ENCODE results near the gene KRCC1. TPM values are rescaled to one million over a fixed set of nuclear protein-coding genes. Genes with fewer than 3 reads are reported as not detected.
"Not testable (repeated sequence)": the region's sequence is repeated elsewhere in the genome, so short reads cannot be mapped to it uniquely, and the experiment has no call there.

KRCC1 gene
- total RNA-seq, 2 experiments from 2014 or later: 2.4 to 2.5 TPM

DNA sequence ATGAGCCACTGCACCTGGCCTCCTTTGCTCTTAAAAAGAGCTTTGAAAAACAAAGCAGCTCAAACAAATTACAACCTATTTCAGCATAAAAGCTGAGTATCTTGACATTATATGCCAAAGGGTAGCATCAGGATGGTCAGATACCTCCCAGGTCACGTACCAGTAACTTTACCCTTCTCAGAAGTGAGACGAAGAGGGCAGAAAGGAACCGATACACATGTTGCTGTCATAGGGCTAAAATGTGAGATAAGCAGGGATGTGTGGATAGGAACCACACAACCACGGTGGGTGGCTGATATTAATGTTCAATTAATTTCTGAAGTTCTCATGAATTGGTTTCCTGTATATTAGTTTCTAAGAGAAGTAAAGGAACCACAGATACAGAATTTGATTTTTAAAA, 26.7 kb downstream of the KRCC1 start:
- Mint-ChIP-seq H3K4me1 (ENCODE audit: low read depth) (peaks cover 12% of the 10 kb centered on the region), H3K27ac (no peak overlapping the region), H3K27me3 (ENCODE audit: low read depth) (no peaks in the 10 kb centered on the region), H3K36me3 (ENCODE audit: low read depth) (peaks cover 14% of the 10 kb centered on the region), H3K4me3 (no peak overlapping the region), H3K9me3 (no peaks in the 10 kb centered on the region)
- no peak for DNase-seq
- intact Hi-C loops (cut with micrococcal nuclease): no loop called here
- CTCF ChIA-PET: no interaction called here

DNA sequence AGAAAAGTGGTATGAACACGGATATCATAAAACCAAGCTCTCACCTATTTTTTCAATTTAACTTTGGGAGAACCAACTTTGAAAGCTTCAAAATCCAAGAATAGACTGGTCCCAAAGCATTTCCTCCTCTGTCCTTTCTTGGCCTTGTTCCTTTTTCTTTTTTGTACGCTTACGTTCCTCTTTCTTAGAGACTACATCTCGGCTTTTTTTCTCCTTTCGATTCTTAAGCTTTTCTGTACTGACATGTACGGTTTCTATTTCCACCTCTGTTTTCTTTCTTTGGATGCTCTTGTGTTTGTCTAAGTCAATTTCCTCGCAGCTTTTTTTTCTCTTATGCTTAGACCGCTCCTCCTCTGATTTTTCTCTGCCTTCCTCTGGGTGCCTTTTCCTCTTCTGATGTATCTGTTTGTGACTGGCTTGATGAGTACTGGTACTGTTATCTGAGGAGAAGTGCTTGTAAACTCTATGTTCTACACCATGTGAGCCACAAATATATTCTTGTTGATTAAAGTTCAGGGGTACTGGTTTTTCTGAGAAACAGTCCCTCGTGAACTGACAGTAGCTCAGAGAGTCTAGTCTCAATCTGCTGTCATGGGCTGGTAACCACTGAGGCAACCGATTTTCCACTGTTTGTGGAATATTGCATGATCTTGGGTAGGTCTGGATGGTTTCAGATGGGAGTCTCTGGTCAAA, 27.7 kb downstream of the KRCC1 start:
- CTCF ChIA-PET: no interaction called here
- H3K9me3 Mint-ChIP-seq: no peaks in the 10 kb centered on the region
- peak overlapping the region; percentile 66 for H3K4me3 Mint-ChIP-seq
- H3K27me3 Mint-ChIP-seq (ENCODE audit: low read depth): no peaks in the 10 kb centered on the region
- DNase-seq: no peak
- intact Hi-C loops (cut with micrococcal nuclease): loop anchor here (2.0 kb wide), 1 partner anchor 19 kb away; no protein-coding TSS in a partner anchor
- peaks cover 12% of the 10 kb centered on the region for H3K4me1 Mint-ChIP-seq (ENCODE audit: low read depth)
- peaks cover 11% of the 10 kb centered on the region for H3K36me3 Mint-ChIP-seq (ENCODE audit: low read depth)
- H3K27ac Mint-ChIP-seq: peak overlapping the region; percentile 68

DNA sequence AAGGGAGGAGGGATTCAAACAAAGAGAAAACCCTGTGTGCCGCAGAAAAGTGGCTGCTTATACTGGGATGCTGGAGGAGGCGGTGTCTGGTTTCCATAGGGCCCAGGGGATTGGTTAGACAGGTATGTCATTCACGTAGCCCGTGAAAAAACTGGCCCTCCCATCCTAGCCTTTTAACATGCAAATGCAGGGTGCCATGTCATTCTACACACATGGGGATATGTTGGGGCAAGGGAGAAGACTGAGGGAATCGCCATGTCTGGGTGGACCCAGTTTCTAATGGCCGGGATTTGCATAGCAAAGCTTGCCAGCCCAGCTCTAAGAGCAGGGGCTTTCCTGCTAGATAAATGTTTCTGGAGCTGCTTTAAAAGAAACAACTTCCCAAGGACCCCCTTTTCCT, 31.1 kb downstream of the KRCC1 start:
- DNase-seq: no peak

DNA sequence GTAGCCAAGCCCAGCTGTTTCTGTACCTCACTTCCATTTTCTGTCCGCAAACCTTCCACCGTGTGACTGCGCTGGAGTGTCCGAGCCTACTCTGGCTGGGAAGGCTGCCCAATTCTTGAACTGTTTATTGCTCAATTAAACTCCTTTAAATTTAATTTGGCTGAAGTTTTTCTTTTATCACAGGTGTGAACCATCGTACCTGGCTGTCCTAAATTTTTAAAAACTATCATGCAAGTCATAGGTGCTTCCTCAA, 33.0 kb downstream of the KRCC1 start:
- intact Hi-C loops (cut with micrococcal nuclease): no loop called here
- no peak for DNase-seq

More for the DNA sequence above, 31.1 kb downstream of the KRCC1 start:
- Mint-ChIP-seq H3K4me1 (ENCODE audit: low read depth) (peaks cover 12% of the 10 kb centered on the region), H3K27ac (no peak overlapping the region), H3K27me3 (ENCODE audit: low read depth) (no peaks in the 10 kb centered on the region), H3K9me3 (peaks cover under 1% of the 10 kb centered on the region), H3K4me3 (no peak overlapping the region), H3K36me3 (ENCODE audit: low read depth) (peaks cover 9% of the 10 kb centered on the region)
- intact Hi-C loops (cut with micrococcal nuclease): loop anchor here (2.0 kb wide), 1 partner anchor 14 kb away; no protein-coding TSS in a partner anchor
- CTCF ChIA-PET: no interaction called here

DNA sequence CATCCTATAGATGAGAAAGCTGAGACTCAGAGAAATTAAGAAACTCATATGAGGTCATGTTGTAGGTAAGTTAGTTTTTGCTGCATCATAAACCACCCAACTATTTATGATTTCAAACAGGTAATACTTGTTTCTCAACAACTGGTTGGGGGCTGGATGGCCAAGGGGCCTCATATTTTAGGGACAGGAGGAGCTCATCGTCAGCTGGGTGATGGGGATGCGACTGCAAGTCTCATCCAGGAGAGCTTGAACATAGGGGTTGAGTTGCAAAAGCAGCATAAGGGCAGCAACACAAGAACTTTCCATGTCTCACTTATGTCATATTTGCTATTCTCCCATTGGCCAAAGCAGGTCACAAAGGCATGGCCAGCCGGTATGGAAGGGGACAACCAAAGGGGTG, 35.6 kb downstream of the KRCC1 start:
- Mint-ChIP-seq H3K27me3 (ENCODE audit: low read depth) (no peaks in the 10 kb centered on the region), H3K9me3 (peaks cover 7% of the 10 kb centered on the region), H3K4me3 (no peak overlapping the region), H3K36me3 (ENCODE audit: low read depth) (peaks cover 2% of the 10 kb centered on the region), H3K4me1 (ENCODE audit: low read depth) (peaks cover 16% of the 10 kb centered on the region), H3K27ac (no peak overlapping the region)
- no peak for DNase-seq
- intact Hi-C loops (cut with micrococcal nuclease): loop anchor here (2.0 kb wide), 1 partner anchor 35 kb away; the partner anchor contains the start of gene KRCC1
- CTCF ChIA-PET: interaction anchor here (1.4 kb wide), 1 partner anchor 18 kb away, joined by 3 read pairs; no protein-coding TSS in a partner anchor

More for the DNA sequence above, 33.0 kb downstream of the KRCC1 start:
- Mint-ChIP-seq H3K9me3 (peaks cover 7% of the 10 kb centered on the region), H3K36me3 (ENCODE audit: low read depth) (peaks cover 2% of the 10 kb centered on the region), H3K4me3 (no peak overlapping the region), H3K27ac (no peak overlapping the region), H3K4me1 (ENCODE audit: low read depth) (peaks cover 7% of the 10 kb centered on the region), H3K27me3 (ENCODE audit: low read depth) (no peaks in the 10 kb centered on the region)
- CTCF ChIA-PET: no interaction called here

DNA sequence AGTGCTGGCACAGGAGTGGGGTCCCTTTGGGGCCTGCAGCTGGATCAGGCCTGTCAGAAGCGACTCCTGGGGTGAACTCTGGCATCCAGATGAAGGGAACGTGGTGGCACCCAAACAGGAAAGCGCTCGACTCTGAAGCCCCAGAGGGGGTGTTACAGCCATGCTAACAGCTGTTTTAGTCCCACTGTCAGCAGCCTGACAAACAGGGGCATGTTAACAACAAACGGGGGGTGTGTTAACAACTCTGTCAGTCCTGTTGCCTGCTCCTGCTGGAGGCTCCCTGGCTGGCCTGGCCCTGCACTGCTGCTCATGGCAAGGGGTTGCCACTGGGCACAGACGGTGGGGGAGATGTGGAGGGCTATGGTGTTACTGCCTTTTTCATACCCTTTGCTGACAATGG, 36.7 kb downstream of the KRCC1 start:
- Mint-ChIP-seq H3K4me1 (ENCODE audit: low read depth) (peaks cover 18% of the 10 kb centered on the region), H3K4me3 (no peak overlapping the region), H3K9me3 (peaks cover 7% of the 10 kb centered on the region), H3K27ac (no peak overlapping the region), H3K27me3 (ENCODE audit: low read depth) (no peaks in the 10 kb centered on the region), H3K36me3 (ENCODE audit: low read depth) (peaks cover 2% of the 10 kb centered on the region)
- DNase-seq: no peak
- intact Hi-C loops (cut with micrococcal nuclease): loop anchor here (2.0 kb wide), 1 partner anchor 36 kb away; the partner anchor contains the start of gene KRCC1
- CTCF ChIA-PET: interaction anchor here (0.6 kb wide), 1 partner anchor 13 kb away, joined by 3 read pairs; no protein-coding TSS in a partner anchor

DNA sequence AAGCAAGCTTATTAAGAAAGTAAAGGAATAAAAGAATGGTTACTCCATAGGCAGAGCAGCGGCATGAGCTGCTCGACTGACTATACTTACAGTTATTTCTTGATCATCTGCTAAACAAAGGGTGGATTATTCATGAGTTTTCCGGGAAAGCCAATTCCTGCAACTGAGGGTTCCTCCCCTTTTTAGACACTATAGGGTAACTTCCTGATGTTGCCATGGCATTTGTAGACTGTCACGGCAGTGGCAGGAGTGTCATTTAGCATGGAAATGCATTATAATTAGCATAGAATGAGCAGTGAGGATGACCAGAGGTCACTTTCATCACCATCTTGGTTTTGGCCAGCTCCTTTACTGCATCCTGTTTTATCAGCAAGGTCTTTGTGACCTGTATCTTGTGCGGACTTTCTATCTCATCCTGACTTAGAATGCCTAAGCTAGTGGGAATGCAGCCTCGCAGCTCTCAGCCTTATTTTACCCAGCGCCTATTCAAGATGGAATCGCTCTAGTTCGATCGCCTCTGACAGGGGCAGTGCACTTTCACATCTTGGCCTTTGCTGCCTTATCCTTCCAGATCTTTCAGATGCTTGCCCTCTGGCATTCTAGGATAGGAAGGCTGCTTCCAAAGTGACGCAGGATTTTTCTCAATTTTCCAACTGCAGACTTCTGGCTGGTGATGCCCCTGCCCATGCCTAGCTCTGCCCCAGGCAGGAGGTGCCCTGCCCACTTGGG, 37.3 kb downstream of the KRCC1 start:
- not testable (repeated sequence) for H3K9me3 Mint-ChIP-seq; H3K27me3 Mint-ChIP-seq (ENCODE audit: low read depth); H3K27ac Mint-ChIP-seq; DNase-seq; H3K36me3 Mint-ChIP-seq (ENCODE audit: low read depth)
- intact Hi-C loops (cut with micrococcal nuclease): loop anchor here (2.0 kb wide), 1 partner anchor 37 kb away; the partner anchor contains the start of gene KRCC1
- Mint-ChIP-seq H3K4me3 (peak overlapping the region; percentile 94), H3K4me1 (ENCODE audit: low read depth) (peaks cover 18% of the 10 kb centered on the region)
- CTCF ChIA-PET: interaction anchor here (0.6 to 1.3 kb wide), 2 partner anchors 13 to 16 kb away, joined by 3 to 4 read pairs; no protein-coding TSS in a partner anchor

DNA sequence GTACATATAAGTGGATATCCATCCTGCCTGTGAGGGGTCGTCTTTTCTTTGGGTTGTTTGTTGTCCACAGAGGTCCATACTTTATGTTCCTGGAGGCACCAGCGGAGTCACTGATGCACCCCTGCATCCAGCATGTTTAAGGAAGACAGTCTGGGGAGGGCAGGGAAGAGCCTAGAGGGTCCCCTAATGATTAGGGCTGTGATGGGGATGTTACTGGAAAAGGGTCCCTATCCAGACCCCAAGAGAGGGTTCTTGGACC, 37.9 kb downstream of the KRCC1 start:
- not testable (repeated sequence) for H3K36me3 Mint-ChIP-seq (ENCODE audit: low read depth); DNase-seq; H3K27me3 Mint-ChIP-seq (ENCODE audit: low read depth); H3K9me3 Mint-ChIP-seq; H3K27ac Mint-ChIP-seq
- peaks cover 18% of the 10 kb centered on the region for H3K4me1 Mint-ChIP-seq (ENCODE audit: low read depth)
- intact Hi-C loops (cut with micrococcal nuclease): loop anchor here (2.0 kb wide), 1 partner anchor 37 kb away; the partner anchor contains the start of gene KRCC1
- peak overlapping the region; percentile 94 for H3K4me3 Mint-ChIP-seq
- CTCF ChIA-PET: interaction anchor here (1.3 kb wide), 1 partner anchor 16 kb away, joined by 4 read pairs; no protein-coding TSS in a partner anchor

DNA sequence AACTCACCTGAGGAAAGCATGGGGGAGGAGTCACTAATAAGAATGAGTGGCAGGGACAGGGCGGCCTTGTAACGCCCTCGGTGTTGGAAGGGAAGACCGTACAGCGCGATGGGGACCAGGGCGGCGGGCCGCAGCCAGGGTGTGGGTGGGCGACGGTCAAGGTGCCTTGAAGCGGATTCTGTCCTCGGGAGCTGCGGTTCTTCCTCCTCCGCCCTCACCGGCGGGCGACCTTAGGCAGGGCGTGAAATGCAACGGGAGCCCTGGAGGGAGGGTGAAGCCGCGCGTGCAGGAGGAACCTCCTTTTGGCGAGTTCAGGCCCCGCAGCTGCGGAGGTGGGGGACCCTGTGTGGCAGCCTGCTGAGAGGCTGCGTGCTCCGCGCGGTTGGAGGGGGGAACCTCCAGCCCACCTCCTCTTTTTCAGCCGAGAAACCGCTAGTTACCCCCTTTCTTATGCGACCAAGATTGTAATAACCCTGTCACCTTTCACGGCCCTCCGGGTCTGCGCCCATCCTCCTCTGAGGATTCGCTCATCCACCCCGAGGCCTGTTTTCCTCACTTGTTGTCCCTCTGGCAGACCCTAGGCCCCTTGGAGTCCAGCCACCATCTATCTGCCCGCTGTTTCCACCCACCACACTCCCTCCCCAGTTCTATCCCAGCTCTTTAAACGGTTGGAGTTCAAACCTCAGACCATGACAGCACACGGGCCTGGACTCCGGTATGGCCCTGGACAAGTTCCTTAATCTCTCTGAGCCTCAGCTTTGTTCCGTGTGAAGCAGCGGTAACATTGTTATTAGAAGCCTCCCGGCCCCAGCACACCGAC, 38.4 kb downstream of the KRCC1 start:
- peaks cover 7% of the 10 kb centered on the region for H3K9me3 Mint-ChIP-seq
- intact Hi-C loops (cut with micrococcal nuclease): no loop called here
- peak overlapping the region; percentile 99 for H3K27ac Mint-ChIP-seq
- CTCF ChIA-PET: interaction anchor here (1.3 kb wide), 1 partner anchor 15 kb away, joined by 4 read pairs; no protein-coding TSS in a partner anchor
- peaks cover 2% of the 10 kb centered on the region for H3K36me3 Mint-ChIP-seq (ENCODE audit: low read depth)
- peak overlapping the region; percentile 94 for H3K4me3 Mint-ChIP-seq
- peaks cover 18% of the 10 kb centered on the region for H3K4me1 Mint-ChIP-seq (ENCODE audit: low read depth)
- no peaks in the 10 kb centered on the region for H3K27me3 Mint-ChIP-seq (ENCODE audit: low read depth)
- no peak for DNase-seq

DNA sequence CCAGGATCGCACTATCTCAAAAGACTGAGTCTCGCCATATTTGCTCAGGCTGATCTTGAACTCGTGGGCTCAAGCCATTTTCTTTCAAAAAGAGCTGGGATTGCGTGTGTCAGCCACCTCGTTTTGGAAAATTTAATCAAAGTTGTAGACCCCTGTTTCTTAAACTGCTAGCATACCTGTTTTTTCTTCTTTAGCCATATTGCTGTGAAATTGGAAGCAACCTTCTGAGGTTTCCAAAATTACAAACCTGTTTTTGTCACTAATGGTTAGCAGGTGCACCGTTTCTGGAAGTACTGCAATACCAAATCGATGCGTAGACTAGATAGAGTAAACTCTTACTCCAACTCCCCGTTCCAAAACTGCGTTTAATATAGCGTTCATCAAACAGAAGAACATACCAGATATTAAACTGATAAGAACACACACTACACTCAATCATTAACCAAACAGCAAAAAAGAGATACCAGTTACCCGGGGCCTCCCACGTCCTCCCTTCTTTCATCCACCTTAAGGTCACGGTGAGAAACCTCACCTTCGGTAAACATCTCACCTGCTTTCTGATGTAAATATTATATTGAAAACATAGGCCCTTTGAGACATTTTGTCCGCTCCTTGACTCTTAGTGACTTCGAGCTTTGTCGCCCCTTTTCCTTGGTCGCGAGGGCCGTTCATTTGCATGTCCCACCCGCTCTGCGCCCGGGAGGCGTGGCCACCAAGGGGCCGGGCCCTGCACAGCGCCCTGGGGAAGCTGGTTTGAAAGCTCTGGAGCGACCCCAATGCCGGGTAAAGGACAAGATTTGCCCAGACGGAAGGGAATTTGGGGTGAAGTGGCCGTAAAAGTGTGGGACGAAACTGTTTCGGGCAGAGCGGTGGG, 39.3 kb downstream of the KRCC1 start, which contains the start of gene RNU2-63P:
Gene RNU2-63P, minus strand, starts transcription at position 462 of the 874 bp plus-strand sequence.
- H3K9me3 Mint-ChIP-seq: peaks cover 7% of the 10 kb centered on the region
- DNase-seq: peak; percentile 78
- intact Hi-C loops (cut with micrococcal nuclease): no loop called here
- peaks cover 18% of the 10 kb centered on the region for H3K4me1 Mint-ChIP-seq (ENCODE audit: low read depth)
- CTCF ChIA-PET: interaction anchor here (1.2 to 1.3 kb wide), 2 partner anchors 14 kb away, joined by 4 read pairs; no protein-coding TSS in a partner anchor
- H3K27me3 Mint-ChIP-seq (ENCODE audit: low read depth): no peaks in the 10 kb centered on the region
- H3K4me3 Mint-ChIP-seq: peak within 1 kb of the TSS; percentile 94
- H3K27ac Mint-ChIP-seq: peak within 1 kb of the TSS; percentile 99
- H3K36me3 Mint-ChIP-seq (ENCODE audit: low read depth): peaks cover 2% of the 10 kb centered on the region

DNA sequence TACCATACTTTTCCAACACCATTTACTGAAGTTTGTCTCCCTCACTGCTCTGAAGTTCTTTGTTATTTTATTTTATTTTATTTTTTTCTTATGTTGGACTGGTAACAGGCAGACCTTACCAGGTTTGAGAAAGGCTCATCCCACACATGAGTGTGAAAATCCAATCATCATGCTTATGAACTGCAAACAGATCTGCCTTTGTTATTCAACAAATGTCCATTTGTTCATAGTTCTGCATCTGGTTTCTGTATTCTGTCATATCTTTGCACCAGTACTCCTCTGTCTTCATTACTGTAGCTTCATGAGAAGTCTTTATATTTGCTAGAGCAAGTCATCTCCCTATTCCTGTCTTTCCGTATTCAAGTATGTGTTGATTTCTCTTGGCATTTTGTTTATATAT, 44.6 kb downstream of the KRCC1 start:
- DNase-seq: no peak
- intact Hi-C loops (cut with micrococcal nuclease): loop anchor here (2.0 kb wide), 1 partner anchor 50 kb away; no protein-coding TSS in a partner anchor
- Mint-ChIP-seq H3K36me3 (ENCODE audit: low read depth) (no peaks in the 10 kb centered on the region), H3K27me3 (ENCODE audit: low read depth) (no peaks in the 10 kb centered on the region), H3K4me3 (no peak overlapping the region), H3K27ac (no peak overlapping the region), H3K4me1 (ENCODE audit: low read depth) (peaks cover 6% of the 10 kb centered on the region), H3K9me3 (no peaks in the 10 kb centered on the region)
- CTCF ChIA-PET: interaction anchor here (1.2 to 1.6 kb wide), 2 partner anchors 9 to 11 kb away, joined by 3 to 9 read pairs; no protein-coding TSS in a partner anchor
